IPS-18c (cell line): ENCODE data around the gene NIPSNAP3A.

Source experiments
- H3K4me3 ChIP-seq: 2 replicates; pipeline ENCODE4 v1.7.0; 2013; ENCODE audit warnings: low read depth, mild to moderate bottlenecking, low read length, moderate library complexity; ENCODE audit not compliant: insufficient read depth
- H3K9me3 ChIP-seq: one replicate; pipeline ENCODE4 v1.6.1; 2013; ENCODE audit warnings: mild to moderate bottlenecking, low read length, moderate library complexity; ENCODE audit not compliant: control insufficient read depth, insufficient read depth

NIPSNAP3A gene

DNA sequence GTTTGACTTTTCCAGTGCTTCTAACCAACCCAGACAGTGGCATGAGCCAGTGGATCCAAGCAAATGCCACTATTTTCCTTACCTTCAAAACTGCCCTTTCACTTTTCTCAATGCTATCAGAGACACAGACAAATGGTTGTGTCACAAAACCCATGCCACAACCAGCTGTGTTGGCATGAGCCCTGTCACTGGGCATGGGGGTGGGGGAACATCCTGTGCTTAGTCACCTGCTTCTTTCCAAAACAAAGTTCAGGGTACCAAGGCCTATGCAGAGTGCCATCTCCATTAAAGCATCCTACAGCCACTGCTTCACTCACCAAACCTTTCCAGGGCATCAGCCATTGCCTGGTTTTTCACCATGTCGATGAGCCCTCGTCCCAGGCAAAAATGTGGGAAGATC, 46.6 kb downstream of the NIPSNAP3A start:
- no peak overlapping the region for H3K4me3 ChIP-seq
- no peaks in the 10 kb centered on the region for H3K9me3 ChIP-seq

GRCh38 chr9:104795082-104795481, 47.6 kb downstream of the NIPSNAP3A start:
- Histone ChIP-seq H3K9me3 (no peaks in the 10 kb centered on the region), H3K4me3 (no peak overlapping the region)

DNA sequence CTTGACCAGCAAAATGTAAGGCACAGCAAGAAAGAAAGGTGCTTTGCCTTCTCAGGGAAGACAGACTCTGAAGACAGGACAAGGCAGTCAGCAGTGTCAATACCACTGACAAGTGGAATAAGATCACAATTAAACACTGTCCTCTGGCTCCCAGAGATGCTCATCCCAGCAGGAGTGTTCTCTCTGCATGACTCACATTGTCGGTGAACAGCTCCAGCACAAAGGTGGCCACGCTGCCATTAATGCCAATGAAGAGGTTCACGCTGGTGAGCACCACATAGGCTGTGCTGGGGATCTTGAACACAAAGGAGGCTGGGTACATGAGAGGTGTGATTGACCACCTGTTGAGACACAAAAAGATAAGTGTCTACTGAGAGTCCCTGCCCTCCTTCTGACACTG, 48.4 kb downstream of the NIPSNAP3A start:
- Histone ChIP-seq H3K4me3 (no peak overlapping the region), H3K9me3 (no peaks in the 10 kb centered on the region)

DNA sequence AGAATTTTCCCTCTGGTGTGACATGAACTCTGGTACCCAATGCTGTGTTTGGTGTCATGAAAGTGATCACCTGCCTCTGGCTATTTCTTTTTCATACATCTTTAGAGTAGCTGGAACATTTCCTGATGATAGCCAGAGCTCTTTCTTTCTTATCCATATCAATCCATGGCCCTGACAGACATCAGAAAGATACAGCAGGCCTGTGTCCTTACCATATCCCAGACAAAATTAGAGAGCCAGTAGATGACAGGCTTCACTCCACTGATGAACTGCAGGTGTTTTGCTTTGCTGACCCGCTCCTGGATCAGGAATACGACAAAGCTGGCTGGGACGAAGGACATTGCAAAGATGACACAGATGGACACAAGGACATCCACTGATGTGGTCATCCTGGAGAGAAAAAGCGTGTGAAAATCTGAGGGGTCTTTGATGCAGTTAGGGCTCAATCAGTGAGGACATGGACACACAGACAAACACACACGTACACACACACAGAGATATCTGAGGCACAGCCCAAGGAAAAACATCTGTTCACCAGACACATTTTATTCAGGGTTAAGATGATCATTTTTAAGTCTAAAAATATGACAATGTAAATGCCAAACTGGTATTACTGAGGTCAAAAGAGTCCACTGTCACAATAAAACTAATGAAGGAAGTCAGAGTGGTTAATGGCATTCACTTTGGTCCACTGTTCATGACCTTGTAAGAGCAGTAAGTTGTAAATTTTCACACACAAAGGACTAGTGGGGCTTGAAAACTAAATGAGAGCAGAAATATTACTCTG, 50.9 kb downstream of the NIPSNAP3A start:
- Histone ChIP-seq H3K9me3 (no peaks in the 10 kb centered on the region), H3K4me3 (no peak overlapping the region)

- Histone ChIP-seq H3K9me3 (no peaks in the 10 kb centered on the region), H3K4me3 (no peak overlapping the region)
These were observed 52.7 kb downstream of the NIPSNAP3A start for GRCh38 chr9:104800068-104800785.

- no peak overlapping the region for H3K4me3 ChIP-seq
- no peaks in the 10 kb centered on the region for H3K9me3 ChIP-seq
These were observed 54.6 kb downstream of the NIPSNAP3A start for GRCh38 chr9:104802110-104802509.

GRCh38 chr9:104802906-104803305, 55.4 kb downstream of the NIPSNAP3A start:
- Histone ChIP-seq H3K4me3 (no peak overlapping the region), H3K9me3 (no peaks in the 10 kb centered on the region)

GRCh38 chr9:104805441-104805840, 58.0 kb downstream of the NIPSNAP3A start:
- H3K9me3 ChIP-seq: no peaks in the 10 kb centered on the region
- no peak overlapping the region for H3K4me3 ChIP-seq

DNA sequence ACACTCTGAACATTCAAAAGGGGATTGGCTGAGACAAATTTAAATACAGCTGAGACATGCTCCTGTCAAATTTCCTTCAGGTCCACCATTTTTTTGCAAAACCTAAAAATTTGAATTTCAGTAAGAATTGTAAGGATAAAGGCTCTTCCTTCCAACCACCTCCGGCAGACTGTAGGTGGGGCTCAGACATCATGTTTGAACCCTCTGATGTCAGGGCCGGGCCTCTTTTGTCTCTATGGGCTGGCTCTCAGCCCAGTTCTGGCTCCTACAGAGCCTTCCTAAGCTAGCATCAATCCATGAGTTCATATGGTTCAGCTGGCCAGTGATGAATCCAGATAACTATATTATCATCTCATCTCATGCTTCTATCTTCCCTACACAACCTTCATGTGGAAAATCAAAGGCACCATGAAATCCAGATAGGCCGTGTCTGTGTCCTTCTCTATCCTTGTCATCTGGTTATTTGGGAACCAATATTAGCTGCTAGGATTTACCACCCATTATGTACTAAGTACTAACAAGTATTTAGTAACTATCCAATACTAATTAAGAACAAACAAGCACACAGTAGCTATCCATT, 60.6 kb downstream of the NIPSNAP3A start:
- no peaks in the 10 kb centered on the region for H3K9me3 ChIP-seq

More for the DNA sequence above, 60.6 kb downstream of the NIPSNAP3A start:
- H3K4me3 ChIP-seq: no peak overlapping the region
